GM12878 (cell line): Measurements from ENCODE around the gene PI16. TPM values are rescaled to one million over a fixed set of nuclear protein-coding genes. Genes with fewer than 3 reads are reported as not detected.

Experiments used
- ATAC-seq: fragments of 200-7000 bp; cut with Tn5 transposase; 3 replicates; pipeline ENCODE4 v1.9.1; 2020; ENCODE audit warnings: mild to moderate bottlenecking, moderate library complexity
- BruUV-seq: library from RNA; stranded (reverse); fragments of 400-500 nt; replicated peaks from 2 replicates; lab custom pipeline; 2021; lab: Mats Ljungman, UMichigan
- CTCF ChIA-PET: fragments of 300-600 bp; sonication (Branson Sonifier 250); formaldehyde crosslinking; extraction: SDS; loops from one replicate; lab custom pipeline; 2021; ENCODE audit warnings: inconsistent platforms; lab: Yijun Ruan, JAX
- POLR2A ChIA-PET: fragments of 350-600 bp; formaldehyde crosslinking; extraction: SDS; loops from one replicate; lab custom pipeline; 2021; ENCODE audit warnings: inconsistent platforms; lab: Charles Lee
- RAD21 ChIA-PET: fragments of 300-600 bp; sonication (Branson Sonifier 250); formaldehyde crosslinking; loops from one replicate; lab custom pipeline; 2023; ENCODE audit warnings: antibody characterized with exemption; ENCODE audit not compliant: unreplicated experiment; lab: Charles Lee
- SMC1A ChIA-PET: fragments of 300-600 bp; sonication (Branson Sonifier 250); formaldehyde crosslinking; loops from one replicate; lab custom pipeline; 2023; ENCODE audit not compliant: unreplicated experiment, uncharacterized antibody; lab: Charles Lee
- DNase-seq: peaks from one replicate; pipeline ENCODE4 v3.0.0-alpha.2; 2011; ENCODE audit warnings: low read depth, low spot score
- FAIRE-seq: peaks from 3 replicates; lab custom pipeline; 2011; peaks lifted over from hg19 to GRCh38; lab: Jason Lieb, UNC
- H2AFZ ChIP-seq: 2 replicates; pipeline ENCODE4 v1.6.0; 2011; ENCODE audit warnings: low read depth, low read length, control low read depth; ENCODE audit not compliant: control insufficient read depth
- H3K27ac ChIP-seq: 2 replicates; pipeline ENCODE4 v1.5.1; 2011; ENCODE audit warnings: control low read depth; ENCODE audit not compliant: control insufficient read depth, insufficient read depth
- H3K27me3 ChIP-seq, 2 experiments: replicated peaks in 1 of 2; 2 replicates each; pipeline versions ENCODE4 v1.6.0 to v1.6.1; 2011; ENCODE audit warnings: low read length in 1 of 2; ENCODE audit not compliant: control insufficient read depth in 2 of 2, insufficient read depth in 2 of 2
- H3K36me3 ChIP-seq, 2 experiments: 2 replicates each; pipeline ENCODE4 v1.5.1; 2011; ENCODE audit warnings: low read length in 1 of 2; ENCODE audit not compliant: control insufficient read depth in 2 of 2, insufficient read depth in 2 of 2
- H3K4me1 ChIP-seq: 2 replicates; pipeline ENCODE4 v1.6.1; 2011; ENCODE audit warnings: mild to moderate bottlenecking, low read length, moderate library complexity, mixed read lengths; ENCODE audit not compliant: control insufficient read depth, insufficient read depth
- H3K4me2 ChIP-seq: 2 replicates; pipeline ENCODE4 v1.6.0; 2011; ENCODE audit warnings: control low read depth; ENCODE audit not compliant: control insufficient read depth, insufficient read depth
- H3K4me3 ChIP-seq: fragments of 200-600 bp; sonication (generic); 2 replicates; pipeline ENCODE4 v1.5.1; 2016
- H3K79me2 ChIP-seq: 2 replicates; pipeline ENCODE4 v1.6.0; 2011; ENCODE audit warnings: low read length; ENCODE audit not compliant: control insufficient read depth, insufficient read depth
- H3K9ac ChIP-seq: 2 replicates; pipeline ENCODE4 v1.8.0; 2011; ENCODE audit warnings: low read length, control low read depth, mixed read lengths; ENCODE audit not compliant: control insufficient read depth, insufficient read depth
- H3K9me3 ChIP-seq: replicated peaks from 3 replicates; pipeline ENCODE4 v1.5.1; 2011; ENCODE audit warnings: mild to moderate bottlenecking, low read length; ENCODE audit not compliant: control insufficient read depth, insufficient read depth
- H4K20me1 ChIP-seq: 2 replicates; pipeline ENCODE4 v1.6.0; 2011; ENCODE audit not compliant: control insufficient read depth, insufficient read depth
- ASH2L ChIP-seq: fragments of 300-600, 200-600 bp; sonication (generic); IDR thresholded peaks from 2 replicates; pipeline ENCODE4 v1.6.1; 2017; ENCODE audit warnings: low read depth, mild to moderate bottlenecking, borderline replicate concordance
- ATF7 ChIP-seq: fragments of 450-650 bp; IDR thresholded peaks from 2 replicates; pipeline ENCODE4 v1.6.1; 2016; ENCODE audit warnings: low read depth, mild to moderate bottlenecking
- ESRRA ChIP-seq: IDR thresholded peaks from 2 replicates; pipeline ENCODE4 v1.6.1; 2012; ENCODE audit warnings: mild to moderate bottlenecking, low read length, improper control_type of control experiment
- HDAC2 ChIP-seq: fragments of 200-600 bp; sonication (generic); IDR thresholded peaks from 2 replicates; pipeline ENCODE4 v1.6.1; 2017
- SPI1 ChIP-seq: IDR thresholded peaks from 2 replicates; pipeline ENCODE4 v1.6.1; 2011; ENCODE audit warnings: low read depth, mild to moderate bottlenecking, low read length, moderate library complexity, borderline replicate concordance; ENCODE audit not compliant: insufficient read depth
- ZNF207 ChIP-seq: fragments of 450-650 bp; IDR thresholded peaks from 2 replicates; pipeline ENCODE4 v1.6.1; 2014; ENCODE audit warnings: antibody characterized with exemption, mild to moderate bottlenecking, borderline replicate concordance
- ZNF384 ChIP-seq: IDR thresholded peaks from 2 replicates; pipeline ENCODE4 v1.6.1; 2012; ENCODE audit warnings: low read depth, mild to moderate bottlenecking, low read length, improper control_type of control experiment, borderline replicate concordance
- WGBS: methylation state at CpG from one replicate; pipeline ENCODE4 v1.1.6; 2016; ENCODE audit warnings: low lambda C conversion rate; ENCODE audit not compliant: insufficient replicate concordance, insufficient coverage; ENCODE audit errors: missing lambda C conversion rate; 5-methylcytosine and 5-hydroxymethylcytosine counted together
- in situ Hi-C: fragments of 300-500 bp; cut with MboI; formaldehyde crosslinking; loops from 9 replicates; pipeline ENCODE4 v1.14.3; 2018; ENCODE audit warnings: mixed read lengths
- intact Hi-C: fragments of 100-400 bp; cut with micrococcal nuclease; formaldehyde crosslinking; loops from one replicate; pipeline ENCODE4 v1.14.2; 2022; ENCODE audit not compliant: unreplicated experiment
- polyA plus RNA-seq, 11 experiments: library from polyadenylated mRNA; depleted of rRNA in 4 of 11; unstranded in 6 of 11; stranded (reverse) in 5 of 11; fragments of >200 nt; fragmentation: Nextera tagmentation in 4 of 11; fragmentation: Illumina TruSeq in 1 of 11; extraction: Ambion mirVana in 4 of 11; extraction: Trizol in 1 of 11; gene quantifications; 1 replicate in 1 of 11; 2 replicates in 10 of 11; pipeline versions ENCODE4 v1.2.1 to v1.2.3, GENCODE V29; 2011 to 2016; ENCODE audit warnings: inconsistent platforms in 2 of 11, missing spikeins in 2 of 11, low read depth in 1 of 11
- total RNA-seq, 4 experiments: library from RNA; depleted of rRNA in 3 of 4; stranded (reverse); fragments of >200 nt in 3 of 4; fragmentation: Illumina TruSeq in 1 of 4; extraction: Trizol in 1 of 4; gene quantifications; 2 replicates each; pipeline versions ENCODE4 v1.2.1 to v1.2.3, GENCODE V29; 2013 to 2021
- TF ChIP-seq, protein P1 (sequence below): fragments of 450-650 bp; conservative IDR thresholded peaks from 2 replicates; pipeline ENCODE4 v1.6.1; 2017; ENCODE audit warnings: mild to moderate bottlenecking, moderate library complexity
- TF ChIP-seq, protein P2 (sequence below): fragments of 450-650 bp; IDR thresholded peaks from 2 replicates; pipeline ENCODE4 v1.6.1; 2018; ENCODE audit warnings: mild to moderate bottlenecking, low read depth, moderate library complexity; ENCODE audit not compliant: partially characterized antibody
- TF ChIP-seq, protein P3 (sequence below): IDR thresholded peaks from 2 replicates; pipeline ENCODE4 v1.6.1; 2012; ENCODE audit warnings: improper control_type of control experiment, low read depth, low read length; ENCODE audit not compliant: insufficient replicate concordance
- TF ChIP-seq, protein P4 (sequence below): fragments of 450-650 bp; IDR thresholded peaks from 2 replicates; pipeline ENCODE4 v1.6.1; 2016; ENCODE audit warnings: mild to moderate bottlenecking

The PI16 gene
- total and polyA plus RNA-seq, 10 of the 15 experiments (the other 5 are each of a cell fraction or from before 2014, with no cell fraction given), result 0.08 to 0.12 TPM; not detected in 8

DNA sequence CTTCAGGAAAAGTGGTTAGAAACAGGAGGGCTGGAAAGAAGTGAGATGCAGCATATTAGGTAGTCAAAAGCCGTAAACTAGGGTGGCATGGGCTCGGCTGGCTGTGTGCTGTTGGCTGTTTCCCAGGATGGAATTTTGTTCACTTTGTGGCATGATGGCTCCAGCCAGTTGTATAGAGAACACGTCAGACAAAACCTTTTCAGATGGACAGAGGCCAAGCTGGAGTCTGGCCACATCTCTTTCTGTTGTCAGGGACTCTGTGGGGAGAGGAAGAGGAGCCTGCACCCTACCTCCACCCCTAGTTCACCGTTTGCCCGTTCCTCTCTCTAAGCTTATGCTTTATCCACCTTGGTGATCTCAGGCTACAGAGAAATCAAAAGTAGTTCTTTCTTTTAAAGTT lies 46.8 kb upstream of the PI16 start (continued):
- TF ChIP-seq, protein P1, sequence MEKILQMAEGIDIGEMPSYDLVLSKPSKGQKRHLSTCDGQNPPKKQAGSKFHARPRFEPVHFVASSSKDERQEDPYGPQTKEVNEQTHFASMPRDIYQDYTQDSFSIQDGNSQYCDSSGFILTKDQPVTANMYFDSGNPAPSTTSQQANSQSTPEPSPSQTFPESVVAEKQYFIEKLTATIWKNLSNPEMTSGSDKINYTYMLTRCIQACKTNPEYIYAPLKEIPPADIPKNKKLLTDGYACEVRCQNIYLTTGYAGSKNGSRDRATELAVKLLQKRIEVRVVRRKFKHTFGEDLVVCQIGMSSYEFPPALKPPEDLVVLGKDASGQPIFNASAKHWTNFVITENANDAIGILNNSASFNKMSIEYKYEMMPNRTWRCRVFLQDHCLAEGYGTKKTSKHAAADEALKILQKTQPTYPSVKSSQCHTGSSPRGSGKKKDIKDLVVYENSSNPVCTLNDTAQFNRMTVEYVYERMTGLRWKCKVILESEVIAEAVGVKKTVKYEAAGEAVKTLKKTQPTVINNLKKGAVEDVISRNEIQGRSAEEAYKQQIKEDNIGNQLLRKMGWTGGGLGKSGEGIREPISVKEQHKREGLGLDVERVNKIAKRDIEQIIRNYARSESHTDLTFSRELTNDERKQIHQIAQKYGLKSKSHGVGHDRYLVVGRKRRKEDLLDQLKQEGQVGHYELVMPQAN, result no peak
- TF ChIP-seq SPI1, result no peak

DNA sequence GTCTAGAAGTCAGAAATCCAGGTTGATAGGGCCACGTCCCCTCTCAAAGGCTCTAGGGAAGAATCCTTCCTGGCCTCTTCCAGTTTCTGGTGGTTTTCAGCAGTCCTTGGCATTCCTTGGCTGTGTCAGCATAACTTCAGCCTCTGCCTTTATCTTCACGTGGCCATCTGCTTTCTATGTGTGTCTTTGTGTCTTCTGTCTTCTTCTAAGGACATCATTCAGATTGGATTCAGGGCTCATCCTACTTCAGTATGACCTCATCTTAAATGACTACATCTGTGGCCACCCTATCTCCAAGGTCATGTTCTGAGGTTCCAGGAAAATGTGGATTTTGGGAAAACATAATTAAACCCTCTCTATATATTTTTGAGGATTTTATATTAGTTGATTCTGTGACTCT lies 45.8 kb upstream of the PI16 start:
- Histone ChIP-seq H3K27ac (no peak overlapping the region), H3K9me3 (no peaks in the 10 kb centered on the region), H3K9ac (no peak overlapping the region), H3K27me3 (no peaks in the 10 kb centered on the region), H3K36me3 (no peaks in the 10 kb centered on the region), H3K4me3 (no peak overlapping the region), H2AFZ (no peak overlapping the region), H3K4me2 (no peak overlapping the region), H3K4me1 (peaks cover 20% of the 10 kb centered on the region), H3K79me2 (no peaks in the 10 kb centered on the region), H4K20me1 (peaks cover 8% of the 10 kb centered on the region; the same call in 1 of the 2 replicates)
- ChIA-PET POLR2A (no interaction called here), RAD21 (interaction anchor here (1.4 kb wide), 1 partner anchor 109 kb away, joined by 4 read pairs; no protein-coding TSS in a partner anchor), SMC1A (no interaction called here), CTCF (interaction anchor here (1.1 kb wide), 1 partner anchor 9 kb away, joined by 3 read pairs; no protein-coding TSS in a partner anchor)
- no peak for DNase-seq
- no peak for FAIRE-seq
- intact Hi-C loops, result no loop called here
- in situ Hi-C loops, result no loop called here
- ATAC-seq, result no peak
- no TSS peak for BruUV-seq
- 94% methylated on average over 2 of the region's 2 CpGs for WGBS
- TF ChIP-seq HDAC2 (no peak), ESRRA (no peak), ZNF207 (no peak), ATF7 (no peak), ASH2L (no peak), ZNF384 (no peak)
- TF ChIP-seq, protein P2, sequence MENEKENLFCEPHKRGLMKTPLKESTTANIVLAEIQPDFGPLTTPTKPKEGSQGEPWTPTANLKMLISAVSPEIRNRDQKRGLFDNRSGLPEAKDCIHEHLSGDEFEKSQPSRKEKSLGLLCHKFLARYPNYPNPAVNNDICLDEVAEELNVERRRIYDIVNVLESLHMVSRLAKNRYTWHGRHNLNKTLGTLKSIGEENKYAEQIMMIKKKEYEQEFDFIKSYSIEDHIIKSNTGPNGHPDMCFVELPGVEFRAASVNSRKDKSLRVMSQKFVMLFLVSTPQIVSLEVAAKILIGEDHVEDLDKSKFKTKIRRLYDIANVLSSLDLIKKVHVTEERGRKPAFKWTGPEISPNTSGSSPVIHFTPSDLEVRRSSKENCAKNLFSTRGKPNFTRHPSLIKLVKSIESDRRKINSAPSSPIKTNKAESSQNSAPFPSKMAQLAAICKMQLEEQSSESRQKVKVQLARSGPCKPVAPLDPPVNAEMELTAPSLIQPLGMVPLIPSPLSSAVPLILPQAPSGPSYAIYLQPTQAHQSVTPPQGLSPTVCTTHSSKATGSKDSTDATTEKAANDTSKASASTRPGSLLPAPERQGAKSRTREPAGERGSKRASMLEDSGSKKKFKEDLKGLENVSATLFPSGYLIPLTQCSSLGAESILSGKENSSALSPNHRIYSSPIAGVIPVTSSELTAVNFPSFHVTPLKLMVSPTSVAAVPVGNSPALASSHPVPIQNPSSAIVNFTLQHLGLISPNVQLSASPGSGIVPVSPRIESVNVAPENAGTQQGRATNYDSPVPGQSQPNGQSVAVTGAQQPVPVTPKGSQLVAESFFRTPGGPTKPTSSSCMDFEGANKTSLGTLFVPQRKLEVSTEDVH, result no peak
- TF ChIP-seq, protein P3, sequence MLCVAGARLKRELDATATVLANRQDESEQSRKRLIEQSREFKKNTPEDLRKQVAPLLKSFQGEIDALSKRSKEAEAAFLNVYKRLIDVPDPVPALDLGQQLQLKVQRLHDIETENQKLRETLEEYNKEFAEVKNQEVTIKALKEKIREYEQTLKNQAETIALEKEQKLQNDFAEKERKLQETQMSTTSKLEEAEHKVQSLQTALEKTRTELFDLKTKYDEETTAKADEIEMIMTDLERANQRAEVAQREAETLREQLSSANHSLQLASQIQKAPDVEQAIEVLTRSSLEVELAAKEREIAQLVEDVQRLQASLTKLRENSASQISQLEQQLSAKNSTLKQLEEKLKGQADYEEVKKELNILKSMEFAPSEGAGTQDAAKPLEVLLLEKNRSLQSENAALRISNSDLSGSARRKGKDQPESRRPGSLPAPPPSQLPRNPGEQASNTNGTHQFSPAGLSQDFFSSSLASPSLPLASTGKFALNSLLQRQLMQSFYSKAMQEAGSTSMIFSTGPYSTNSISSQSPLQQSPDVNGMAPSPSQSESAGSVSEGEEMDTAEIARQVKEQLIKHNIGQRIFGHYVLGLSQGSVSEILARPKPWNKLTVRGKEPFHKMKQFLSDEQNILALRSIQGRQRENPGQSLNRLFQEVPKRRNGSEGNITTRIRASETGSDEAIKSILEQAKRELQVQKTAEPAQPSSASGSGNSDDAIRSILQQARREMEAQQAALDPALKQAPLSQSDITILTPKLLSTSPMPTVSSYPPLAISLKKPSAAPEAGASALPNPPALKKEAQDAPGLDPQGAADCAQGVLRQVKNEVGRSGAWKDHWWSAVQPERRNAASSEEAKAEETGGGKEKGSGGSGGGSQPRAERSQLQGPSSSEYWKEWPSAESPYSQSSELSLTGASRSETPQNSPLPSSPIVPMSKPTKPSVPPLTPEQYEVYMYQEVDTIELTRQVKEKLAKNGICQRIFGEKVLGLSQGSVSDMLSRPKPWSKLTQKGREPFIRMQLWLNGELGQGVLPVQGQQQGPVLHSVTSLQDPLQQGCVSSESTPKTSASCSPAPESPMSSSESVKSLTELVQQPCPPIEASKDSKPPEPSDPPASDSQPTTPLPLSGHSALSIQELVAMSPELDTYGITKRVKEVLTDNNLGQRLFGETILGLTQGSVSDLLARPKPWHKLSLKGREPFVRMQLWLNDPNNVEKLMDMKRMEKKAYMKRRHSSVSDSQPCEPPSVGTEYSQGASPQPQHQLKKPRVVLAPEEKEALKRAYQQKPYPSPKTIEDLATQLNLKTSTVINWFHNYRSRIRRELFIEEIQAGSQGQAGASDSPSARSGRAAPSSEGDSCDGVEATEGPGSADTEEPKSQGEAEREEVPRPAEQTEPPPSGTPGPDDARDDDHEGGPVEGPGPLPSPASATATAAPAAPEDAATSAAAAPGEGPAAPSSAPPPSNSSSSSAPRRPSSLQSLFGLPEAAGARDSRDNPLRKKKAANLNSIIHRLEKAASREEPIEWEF, result no peak
- TF ChIP-seq, protein P4, sequence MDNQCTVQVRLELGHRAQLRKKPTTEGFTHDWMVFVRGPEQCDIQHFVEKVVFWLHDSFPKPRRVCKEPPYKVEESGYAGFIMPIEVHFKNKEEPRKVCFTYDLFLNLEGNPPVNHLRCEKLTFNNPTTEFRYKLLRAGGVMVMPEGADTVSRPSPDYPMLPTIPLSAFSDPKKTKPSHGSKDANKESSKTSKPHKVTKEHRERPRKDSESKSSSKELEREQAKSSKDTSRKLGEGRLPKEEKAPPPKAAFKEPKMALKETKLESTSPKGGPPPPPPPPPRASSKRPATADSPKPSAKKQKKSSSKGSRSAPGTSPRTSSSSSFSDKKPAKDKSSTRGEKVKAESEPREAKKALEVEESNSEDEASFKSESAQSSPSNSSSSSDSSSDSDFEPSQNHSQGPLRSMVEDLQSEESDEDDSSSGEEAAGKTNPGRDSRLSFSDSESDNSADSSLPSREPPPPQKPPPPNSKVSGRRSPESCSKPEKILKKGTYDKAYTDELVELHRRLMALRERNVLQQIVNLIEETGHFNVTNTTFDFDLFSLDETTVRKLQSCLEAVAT, result no peak
